Naive thymus-derived CD8-positive, alpha-beta T cell (primary cell): ENCODE data around the gene GLTP. TPM values are rescaled to one million over a fixed set of nuclear protein-coding genes. Genes with fewer than 3 reads are reported as not detected.
"Not testable (repeated sequence)": the region's sequence is repeated elsewhere in the genome, so short reads cannot be mapped to it uniquely, and the experiment has no call there.

Source experiments
- ATAC-seq, 2 donors: fragments of 150-1000 bp; cut with Tn5 transposase in 1 of 2; sonication (Bioruptor Pico), chemical (Tn5 transposase) in 1 of 2; 1 replicate in 1 of 2; 2 replicates in 1 of 2; pipeline ENCODE4 v1.10.0; 2021; ENCODE audit warnings: mild to moderate bottlenecking in 2 of 2, moderate library complexity in 2 of 2
- POLR2A ChIA-PET: fragments of 350-600 bp; sonication (Branson Sonifier 250); formaldehyde crosslinking; loops from one replicate; lab custom pipeline; 2021; ENCODE audit warnings: antibody characterized with exemption; lab: Charles Lee
- DNase-seq, 10 donors: peaks; one replicate each; pipeline versions ENCODE4 v3.0.0 to v3.0.0-alpha.2; 2020 to 2022
- H3K27ac Mint-ChIP-seq, 10 donors: one replicate each; pipeline ENCODE4 v1.8.0; 2020 to 2022; ENCODE audit warnings: mild to moderate bottlenecking in 10 of 10, mixed read lengths in 10 of 10, moderate library complexity in 4 of 10, inconsistent platforms in 1 of 10
- H3K27me3 Mint-ChIP-seq, 5 donors: one replicate each; pipeline ENCODE4 v1.8.0; 2021 to 2022; ENCODE audit warnings: mixed read lengths in 5 of 5
- H3K36me3 Mint-ChIP-seq, 3 donors: one replicate each; pipeline ENCODE4 v1.8.0; 2020 to 2022; ENCODE audit warnings: mixed read lengths in 3 of 3, mild to moderate bottlenecking in 2 of 3, inconsistent platforms in 1 of 3
- H3K4me1 Mint-ChIP-seq, 4 donors: one replicate each; pipeline ENCODE4 v1.8.0; 2021 to 2022; ENCODE audit warnings: mixed read lengths in 4 of 4
- H3K4me3 Mint-ChIP-seq, 10 donors: one replicate each; pipeline ENCODE4 v1.8.0; 2020 to 2022; ENCODE audit warnings: mild to moderate bottlenecking in 10 of 10, mixed read lengths in 10 of 10, moderate library complexity in 6 of 10, inconsistent platforms in 1 of 10
- H3K9me3 Mint-ChIP-seq, 9 donors: one replicate each; pipeline ENCODE4 v1.8.0; 2020 to 2022; ENCODE audit warnings: mixed read lengths in 9 of 9, mild to moderate bottlenecking in 3 of 9, inconsistent platforms in 1 of 9, moderate library complexity in 1 of 9
- polyA plus RNA-seq, 3 donors: library from polyadenylated mRNA; unstranded; fragments of 300-500 nt; fragmentation: Illumina TruSeq; gene quantifications; one replicate each; pipeline ENCODE4 v1.2.3, GENCODE V29; 2021
- total RNA-seq, 8 experiments: library from RNA in 2 of 8; stranded (reverse) in 2 of 8; gene quantifications; one replicate each; pipeline ENCODE4 v1.2.3 and lab custom pipeline; 2021 to 2026

The GLTP gene
- total RNA-seq = 10 to 100 TPM; 21.2 to 21.8 TPM
- 10 to 100 TPM; 29.7 to 41.7 (median 41.1) TPM for polyA plus RNA-seq
- total RNA-seq (lab: John Stamatoyannopoulos, UW) = 32.0 to 57.1 (median 43.5) reads per million in 6 experiments

- ATAC-seq (peak; percentile 95 to 96), DNase-seq (peak; percentile 83 to 95 (median 91))
- Mint-ChIP-seq H3K27me3 (peaks cover 0 to 1% (median 0%) of the 10 kb centered on the region in 5 donors), H3K27ac (peak within 1 kb of the TSS; percentile 87 to 99 (median 96)), H3K4me1 (peaks cover 23 to 58% (median 51%) of the 10 kb centered on the region in 4 donors), H3K9me3 (no peaks in the 10 kb centered on the region), H3K4me3 (peak within 1 kb of the TSS; percentile 89 to 98 (median 96)), H3K36me3 (no peaks in the 10 kb centered on the region)
- POLR2A ChIA-PET = interaction anchor here (1.1 to 1.5 kb wide), 2 partner anchors 8 to 10 kb away, joined by 4 read pairs; no protein-coding TSS in a partner anchor
Observed at GRCh38 chr12:109880043-109880931, at the start of gene GLTP. TSS of gene GLTP (minus strand) at chr12:109880541. CDS start at chr12:109880374, 167 bp downstream.

DNA sequence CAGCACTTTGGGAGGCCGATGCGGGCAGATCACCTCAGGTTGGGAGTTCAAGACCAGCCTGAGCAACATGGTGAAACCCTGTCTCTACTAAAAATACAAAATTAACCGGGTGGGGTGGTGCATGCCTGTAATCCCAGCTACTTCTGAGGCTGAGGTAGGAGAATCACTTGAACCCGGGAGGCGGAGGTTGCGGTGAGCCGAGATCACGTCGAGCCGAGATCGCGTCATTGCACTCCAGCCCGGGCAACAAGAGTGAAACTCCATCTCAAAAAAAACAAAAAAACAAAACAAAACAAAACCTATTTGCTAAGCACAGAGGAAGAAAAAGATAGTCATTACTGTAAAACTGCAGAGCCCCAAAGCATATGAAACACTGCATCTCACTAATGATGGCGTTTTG, 49.0 kb upstream of the GLTP start:
- not testable (repeated sequence) for H3K9me3 Mint-ChIP-seq, DNase-seq, ATAC-seq, H3K27me3 Mint-ChIP-seq, H3K4me3 Mint-ChIP-seq, H3K4me1 Mint-ChIP-seq
- Mint-ChIP-seq H3K27ac (peak overlapping the region in 1 of 10 donors; percentile 36), H3K36me3 (peaks cover 7 to 58% (median 8%) of the 10 kb centered on the region in 3 donors)
- POLR2A ChIA-PET = interaction anchor here (1.2 kb wide), 1 partner anchor 28 kb away, joined by 3 read pairs; no protein-coding TSS in a partner anchor

DNA sequence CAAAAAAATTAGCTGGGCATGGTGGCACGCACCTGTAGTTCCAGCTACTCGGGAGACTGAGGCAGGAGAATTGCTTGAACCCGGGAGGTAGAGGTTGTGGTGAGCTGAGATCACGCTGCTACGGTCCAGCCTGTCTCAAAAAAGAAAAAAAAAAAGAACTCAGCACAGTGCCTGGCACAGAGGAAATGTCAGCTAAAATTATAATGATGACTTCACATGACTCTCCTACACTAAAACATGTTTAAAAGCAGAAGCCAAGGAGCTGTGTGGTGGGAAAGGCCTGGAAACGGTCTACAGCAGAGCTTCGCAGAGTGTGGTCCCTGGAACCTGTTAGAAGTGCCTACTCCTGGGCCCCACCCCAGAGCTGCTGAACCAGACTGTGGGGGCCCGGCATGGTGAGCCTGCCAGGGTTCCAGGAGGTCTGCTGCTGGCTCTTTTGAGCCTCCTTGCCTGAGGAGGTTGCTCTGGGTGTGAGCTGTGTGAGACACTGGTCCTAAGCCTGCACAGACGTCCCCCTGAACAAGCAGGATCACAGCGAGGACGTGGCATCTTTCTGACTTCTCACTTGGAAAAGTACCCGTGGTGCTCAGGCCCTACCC, 47.8 kb upstream of the GLTP start:
- peaks cover 1 to 49% (median 7%) of the 10 kb centered on the region in 3 donors for H3K36me3 Mint-ChIP-seq
- POLR2A ChIA-PET = interaction anchor here (1.2 kb wide), 1 partner anchor 27 kb away, joined by 3 read pairs; no protein-coding TSS in a partner anchor
- no peak for DNase-seq
- H3K4me1 Mint-ChIP-seq = peaks cover 0 to 6% (median 3%) of the 10 kb centered on the region in 4 donors
- ATAC-seq = no peak
- no peaks in the 10 kb centered on the region for H3K9me3 Mint-ChIP-seq
- H3K27me3 Mint-ChIP-seq = no peaks in the 10 kb centered on the region
- peak overlapping the region in 4 of 10 donors; percentile 1 to 29 (median 14) for H3K27ac Mint-ChIP-seq
- H3K4me3 Mint-ChIP-seq = no peak overlapping the region

DNA sequence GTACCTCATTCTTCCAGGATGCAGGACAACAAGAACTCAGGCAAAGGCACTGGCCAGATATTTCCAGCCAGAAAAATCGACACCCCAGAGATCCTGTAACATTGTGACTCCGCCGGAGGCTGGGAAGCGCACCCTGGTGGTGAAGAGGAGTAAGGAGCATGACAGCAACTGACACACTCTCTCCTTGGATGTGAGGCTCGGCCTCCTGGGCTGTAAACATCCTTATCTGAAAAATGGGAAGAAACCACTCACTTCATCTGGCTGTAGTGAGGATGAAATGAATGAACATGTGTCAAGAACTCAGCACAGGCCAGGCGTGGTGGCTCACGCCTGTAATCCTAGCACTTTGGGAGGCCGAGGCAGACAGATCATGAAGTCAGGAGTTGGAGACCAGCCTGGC, 47.3 kb upstream of the GLTP start:
- POLR2A ChIA-PET = no interaction called here
- H3K4me3 Mint-ChIP-seq = no peak overlapping the region
- H3K27me3 Mint-ChIP-seq = no peaks in the 10 kb centered on the region
- H3K36me3 Mint-ChIP-seq = peaks cover 0 to 45% (median 7%) of the 10 kb centered on the region in 3 donors
- peak in 4 of 10 donors; percentile 10 to 42 (median 21) for DNase-seq
- no peaks in the 10 kb centered on the region for H3K9me3 Mint-ChIP-seq
- peak overlapping the region in 7 of 10 donors; percentile 1 to 48 (median 19) for H3K27ac Mint-ChIP-seq
- ATAC-seq = peak; percentile 37 to 50
- H3K4me1 Mint-ChIP-seq = peaks cover 0 to 6% (median 3%) of the 10 kb centered on the region in 4 donors

DNA sequence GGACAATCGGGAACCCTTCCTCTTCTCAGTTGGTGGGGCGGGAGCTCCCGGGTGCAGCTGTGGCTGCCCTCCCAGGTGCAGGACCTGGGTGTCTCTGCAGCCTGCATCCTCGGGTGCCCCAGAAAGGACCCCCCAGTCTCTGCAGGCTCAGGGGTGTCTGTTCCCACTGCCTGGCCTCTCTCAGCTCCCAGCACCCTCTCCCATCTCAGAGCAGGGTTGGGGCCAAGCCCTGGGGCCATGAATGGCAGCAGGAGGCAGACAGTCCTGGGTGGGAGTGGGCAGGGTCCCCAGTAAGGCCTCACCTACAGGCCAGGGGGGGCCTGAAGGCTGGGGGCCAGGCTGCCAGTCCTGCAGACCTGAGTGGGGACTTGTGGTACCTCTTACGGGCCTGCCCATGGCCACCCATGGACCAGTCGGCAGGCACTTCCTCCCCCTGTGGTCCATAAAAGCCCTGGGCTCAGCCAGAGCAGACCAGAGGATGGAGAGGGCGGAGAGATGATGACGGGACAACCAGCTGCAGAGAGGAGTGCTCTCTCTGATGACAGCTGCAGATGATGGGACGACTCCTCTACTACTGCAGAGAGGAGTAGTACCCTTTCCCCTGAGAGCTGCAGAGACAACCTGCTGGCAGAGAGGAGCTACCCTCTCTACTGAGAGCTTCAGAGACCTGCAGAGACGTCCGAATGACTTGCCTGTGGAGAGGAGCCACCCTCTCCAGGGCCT, 46.3 kb upstream of the GLTP start:
- ATAC-seq = no peak
- Mint-ChIP-seq H3K27me3 (no peaks in the 10 kb centered on the region), H3K36me3 (peaks cover 0 to 35% (median 0%) of the 10 kb centered on the region in 3 donors), H3K9me3 (no peaks in the 10 kb centered on the region), H3K4me1 (peaks cover 0 to 7% (median 3%) of the 10 kb centered on the region in 4 donors), H3K4me3 (no peak overlapping the region), H3K27ac (no peak overlapping the region)
- POLR2A ChIA-PET = interaction anchor here (0.8 kb wide), 1 partner anchor 10 kb away, joined by 6 read pairs; no protein-coding TSS in a partner anchor
- DNase-seq = no peak

DNA sequence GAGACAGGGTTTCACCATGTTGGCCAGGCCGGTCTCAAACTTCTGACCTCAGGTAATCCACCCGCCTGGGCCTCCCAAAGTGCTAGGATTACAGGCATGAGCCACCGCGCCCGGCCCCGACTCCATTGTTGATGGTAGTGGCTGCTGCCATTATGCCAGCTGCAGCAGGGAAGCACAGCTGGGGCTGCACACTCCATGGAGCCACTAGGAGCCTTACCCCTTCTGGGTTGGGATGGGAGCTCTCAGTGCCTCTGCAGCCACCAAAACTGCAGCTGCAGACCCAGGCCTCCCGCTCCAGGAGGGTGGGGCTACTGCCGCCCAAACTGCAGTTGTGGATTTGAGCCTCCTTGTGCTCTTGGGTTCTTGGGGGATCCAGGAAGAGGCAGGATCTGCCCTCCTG, 45.7 kb upstream of the GLTP start:
- no peaks in the 10 kb centered on the region for H3K9me3 Mint-ChIP-seq
- H3K36me3 Mint-ChIP-seq = peaks cover 0 to 32% (median 2%) of the 10 kb centered on the region in 3 donors
- peaks cover 0 to 7% (median 3%) of the 10 kb centered on the region in 4 donors for H3K4me1 Mint-ChIP-seq
- no peaks in the 10 kb centered on the region for H3K27me3 Mint-ChIP-seq
- DNase-seq (no peak), ATAC-seq (no peak)
- POLR2A ChIA-PET = interaction anchor here (0.5 to 0.8 kb wide), 2 partner anchors 10 to 15 kb away, joined by 3 to 6 read pairs; no protein-coding TSS in a partner anchor
- no peak overlapping the region for H3K27ac Mint-ChIP-seq
- H3K4me3 Mint-ChIP-seq = no peak overlapping the region

- POLR2A ChIA-PET = interaction anchor here (0.8 kb wide), 1 partner anchor 11 kb away, joined by 6 read pairs; no protein-coding TSS in a partner anchor
- Mint-ChIP-seq H3K27ac (peak overlapping the region in 5 of 10 donors; percentile 1 to 90 (median 35)), H3K4me3 (no peak overlapping the region), H3K9me3 (no peaks in the 10 kb centered on the region), H3K36me3 (peaks cover 0 to 32% (median 3%) of the 10 kb centered on the region in 3 donors), H3K4me1 (peaks cover 0 to 10% (median 3%) of the 10 kb centered on the region in 4 donors), H3K27me3 (no peaks in the 10 kb centered on the region)
- ATAC-seq = no peak
- no peak for DNase-seq
Observed at GRCh38 chr12:109925185-109925840, 45.0 kb upstream of the GLTP start.

GRCh38 chr12:109923481-109924245, 43.3 kb upstream of the GLTP start:
- H3K27ac Mint-ChIP-seq = peak overlapping the region in 1 of 10 donors; percentile 41
- POLR2A ChIA-PET = no interaction called here
- no peaks in the 10 kb centered on the region for H3K9me3 Mint-ChIP-seq
- no peak overlapping the region for H3K4me3 Mint-ChIP-seq
- no peaks in the 10 kb centered on the region for H3K27me3 Mint-ChIP-seq
- DNase-seq = no peak
- no peak for ATAC-seq
- H3K4me1 Mint-ChIP-seq = peaks cover 0 to 10% (median 3%) of the 10 kb centered on the region in 4 donors
- peaks cover 0 to 38% (median 8%) of the 10 kb centered on the region in 3 donors for H3K36me3 Mint-ChIP-seq

DNA sequence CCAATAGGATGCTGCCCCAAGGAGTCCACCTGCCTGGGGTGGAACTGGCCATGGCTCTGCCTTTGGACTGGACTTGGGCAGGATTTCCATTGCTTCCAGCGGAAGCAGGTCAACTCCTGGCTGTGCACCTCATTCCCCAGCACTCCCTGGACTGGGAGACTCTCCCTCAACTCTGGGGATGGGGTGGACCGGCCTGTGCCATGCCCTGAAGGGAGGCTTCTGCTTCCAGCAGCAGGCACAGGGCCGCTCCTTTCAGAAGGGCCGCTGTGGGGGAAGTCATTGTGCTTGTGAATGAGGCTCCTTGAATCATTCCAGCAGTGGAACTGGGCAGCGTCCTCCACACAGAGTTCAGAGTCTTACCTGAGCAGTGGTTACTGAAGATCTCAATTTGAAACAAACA, 42.7 kb upstream of the GLTP start:
- H3K9me3 Mint-ChIP-seq = no peaks in the 10 kb centered on the region
- ATAC-seq (no peak), DNase-seq (no peak)
- H3K36me3 Mint-ChIP-seq = peaks cover 0 to 44% (median 11%) of the 10 kb centered on the region in 3 donors
- H3K4me3 Mint-ChIP-seq = no peak overlapping the region
- POLR2A ChIA-PET = no interaction called here
- H3K27ac Mint-ChIP-seq = peak overlapping the region in 1 of 10 donors; percentile 50
- peaks cover 0 to 10% (median 3%) of the 10 kb centered on the region in 4 donors for H3K4me1 Mint-ChIP-seq
- no peaks in the 10 kb centered on the region for H3K27me3 Mint-ChIP-seq

- Mint-ChIP-seq H3K27me3 (no peaks in the 10 kb centered on the region), H3K4me1 (peaks cover 0 to 10% (median 2%) of the 10 kb centered on the region in 4 donors), H3K9me3 (no peaks in the 10 kb centered on the region), H3K4me3 (no peak overlapping the region), H3K36me3 (peaks cover 0 to 50% (median 14%) of the 10 kb centered on the region in 3 donors), H3K27ac (peak overlapping the region in 1 of 10 donors; percentile 57)
- DNase-seq = no peak
- no peak for ATAC-seq
- POLR2A ChIA-PET = no interaction called here
Observed at GRCh38 chr12:109921982-109922381, 41.6 kb upstream of the GLTP start.
